ENCODE results near the gene WAPL. TPM values are rescaled to one million over a fixed set of nuclear protein-coding genes. Genes with fewer than 3 reads are reported as not detected.
"Not testable (repeated sequence)": the region's sequence is repeated elsewhere in the genome, so short reads cannot be mapped to it uniquely, and the experiment has no call there.

Gene WAPL

GRCh38 chr10:86389109-86389440 lies 132.5 kb downstream of the WAPL start:
- peak overlapping the region; percentile 10 for H3K4me2 ChIP-seq (ENCODE audit: low read length)
- not testable (repeated sequence) for H3K79me1 ChIP-seq (ENCODE audit: low read length); H3K36me3 ChIP-seq (ENCODE audit: control insufficient read depth, insufficient read depth, low read length); H3K23ac ChIP-seq (ENCODE audit: low read length); H3K4me1 ChIP-seq (ENCODE audit: control insufficient read depth, low read depth, low read length); H2AK5ac ChIP-seq (ENCODE audit: low read length); H3K79me2 ChIP-seq (ENCODE audit: control insufficient read depth, insufficient read depth, low read length); H3K4ac ChIP-seq (ENCODE audit: low read depth, low read length); H2BK5ac ChIP-seq (ENCODE audit: low read length); H2BK120ac ChIP-seq (ENCODE audit: low read depth, low read length); H4K5ac ChIP-seq (ENCODE audit: low read length); H3K4me3 ChIP-seq (ENCODE audit: low read length); H4K8ac ChIP-seq (ENCODE audit: low read depth, low read length); DNase-seq; H3K27ac ChIP-seq (ENCODE audit: low read depth, low read length); H2BK15ac ChIP-seq (replicated peaks; ENCODE audit: low read depth); H3K27me3 ChIP-seq (ENCODE audit: insufficient read depth, low read length, poor library complexity); H3K18ac ChIP-seq (ENCODE audit: low read length)
- WGBS (ENCODE audit: extremely low coverage, insufficient coverage, low lambda C conversion rate): no CpG with 5 or more reads among the region's 12 CpGs
- H3K9ac ChIP-seq (ENCODE audit: low read length): peak overlapping the region; percentile 50
- H3K56ac ChIP-seq (ENCODE audit: low read length): peak overlapping the region; percentile 71

GRCh38 chr10:86388119-86388704 lies 133.4 kb downstream of the WAPL start:
- DNase-seq: no peak
- Histone ChIP-seq H3K18ac (ENCODE audit: low read length) (no peak overlapping the region), H3K27ac (ENCODE audit: low read depth, low read length) (no peak overlapping the region), H3K27me3 (ENCODE audit: insufficient read depth, low read length, poor library complexity) (no peaks in the 10 kb centered on the region), H4K5ac (ENCODE audit: low read length) (no peak overlapping the region), H4K8ac (ENCODE audit: low read depth, low read length) (no peak overlapping the region), H3K4ac (ENCODE audit: low read depth, low read length) (no peak overlapping the region), H2BK120ac (ENCODE audit: low read depth, low read length) (no peak overlapping the region), H3K23ac (ENCODE audit: low read length) (no peak overlapping the region), H3K4me1 (ENCODE audit: control insufficient read depth, low read depth, low read length) (no peaks in the 10 kb centered on the region), H3K79me1 (ENCODE audit: low read length) (no peaks in the 10 kb centered on the region), H2BK5ac (ENCODE audit: low read length) (no peak overlapping the region), H3K36me3 (ENCODE audit: control insufficient read depth, insufficient read depth, low read length) (no peaks in the 10 kb centered on the region), H3K4me3 (ENCODE audit: low read length) (no peak overlapping the region), H3K56ac (ENCODE audit: low read length) (no peak overlapping the region), H3K79me2 (ENCODE audit: control insufficient read depth, insufficient read depth, low read length) (no peaks in the 10 kb centered on the region), H3K4me2 (ENCODE audit: low read length) (no peak overlapping the region), H3K9ac (ENCODE audit: low read length) (no peak overlapping the region), H2BK15ac (replicated peaks; ENCODE audit: low read depth) (no peak overlapping the region), H2AK5ac (ENCODE audit: low read length) (no peak overlapping the region)
- no CpG with 5 or more reads among the region's 13 CpGs for WGBS (ENCODE audit: extremely low coverage, insufficient coverage, low lambda C conversion rate)

- Histone ChIP-seq H2AK5ac (ENCODE audit: low read length) (no peak overlapping the region), H3K18ac (ENCODE audit: low read length) (no peak overlapping the region), H2BK5ac (ENCODE audit: low read length) (no peak overlapping the region), H2BK15ac (replicated peaks; ENCODE audit: low read depth) (no peak overlapping the region), H3K27ac (ENCODE audit: low read depth, low read length) (no peak overlapping the region), H4K5ac (ENCODE audit: low read length) (no peak overlapping the region), H3K4me2 (ENCODE audit: low read length) (no peak overlapping the region), H3K79me1 (ENCODE audit: low read length) (no peaks in the 10 kb centered on the region), H4K8ac (ENCODE audit: low read depth, low read length) (no peak overlapping the region), H3K4me1 (ENCODE audit: control insufficient read depth, low read depth, low read length) (no peaks in the 10 kb centered on the region), H2BK120ac (ENCODE audit: low read depth, low read length) (no peak overlapping the region), H3K36me3 (ENCODE audit: control insufficient read depth, insufficient read depth, low read length) (no peaks in the 10 kb centered on the region), H3K4me3 (ENCODE audit: low read length) (no peak overlapping the region), H3K27me3 (ENCODE audit: insufficient read depth, low read length, poor library complexity) (no peaks in the 10 kb centered on the region), H3K23ac (ENCODE audit: low read length) (no peak overlapping the region), H3K4ac (ENCODE audit: low read depth, low read length) (no peak overlapping the region), H3K56ac (ENCODE audit: low read length) (no peak overlapping the region), H3K79me2 (ENCODE audit: control insufficient read depth, insufficient read depth, low read length) (no peaks in the 10 kb centered on the region), H3K9ac (ENCODE audit: low read length) (no peak overlapping the region)
- WGBS (ENCODE audit: extremely low coverage, insufficient coverage, low lambda C conversion rate): no CpG with 5 or more reads among the region's 7 CpGs
- DNase-seq: no peak
These were observed 134.3 kb downstream of the WAPL start for GRCh38 chr10:86387178-86387794.

GRCh38 chr10:86385806-86386205 lies 135.8 kb downstream of the WAPL start:
- Histone ChIP-seq H3K23ac (ENCODE audit: low read length) (no peak overlapping the region), H4K5ac (ENCODE audit: low read length) (no peak overlapping the region), H2AK5ac (ENCODE audit: low read length) (no peak overlapping the region), H4K8ac (ENCODE audit: low read depth, low read length) (no peak overlapping the region), H3K9ac (ENCODE audit: low read length) (no peak overlapping the region), H3K4me3 (ENCODE audit: low read length) (no peak overlapping the region), H3K4me1 (ENCODE audit: control insufficient read depth, low read depth, low read length) (no peaks in the 10 kb centered on the region), H3K4ac (ENCODE audit: low read depth, low read length) (no peak overlapping the region), H3K27ac (ENCODE audit: low read depth, low read length) (no peak overlapping the region), H3K36me3 (ENCODE audit: control insufficient read depth, insufficient read depth, low read length) (no peaks in the 10 kb centered on the region), H3K27me3 (ENCODE audit: insufficient read depth, low read length, poor library complexity) (no peaks in the 10 kb centered on the region), H3K18ac (ENCODE audit: low read length) (no peak overlapping the region), H2BK120ac (ENCODE audit: low read depth, low read length) (no peak overlapping the region), H2BK15ac (replicated peaks; ENCODE audit: low read depth) (no peak overlapping the region), H3K79me2 (ENCODE audit: control insufficient read depth, insufficient read depth, low read length) (no peaks in the 10 kb centered on the region), H3K56ac (ENCODE audit: low read length) (no peak overlapping the region), H2BK5ac (ENCODE audit: low read length) (no peak overlapping the region), H3K79me1 (ENCODE audit: low read length) (no peaks in the 10 kb centered on the region), H3K4me2 (ENCODE audit: low read length) (no peak overlapping the region)
- no CpG with 5 or more reads among the region's 3 CpGs for WGBS (ENCODE audit: extremely low coverage, insufficient coverage, low lambda C conversion rate)
- DNase-seq: no peak

Small RNA genes within 50 kb of the gene (small RNA-seq; reads per million reads assigned to genes)
- not detected for gene RNU6-780P (ENCODE audit: insufficient read depth)

All from mesendoderm (in vitro differentiated cells).